H1 (cell line): Measurements from ENCODE around the gene WDR38. TPM values are rescaled to one million over a fixed set of nuclear protein-coding genes. Genes with fewer than 3 reads are reported as not detected.

Source experiments
- CTCF ChIA-PET: fragments of 300-600 bp; sonication (Branson Sonifier 250); formaldehyde crosslinking; loops from one replicate; lab custom pipeline; 2021; ENCODE audit not compliant: partially characterized antibody; lab: Charles Lee
- POLR2A ChIA-PET: fragments of 300-600 bp; sonication (Branson Sonifier 250); formaldehyde crosslinking; loops from one replicate; lab custom pipeline; 2021; ENCODE audit warnings: inconsistent platforms; ENCODE audit not compliant: partially characterized antibody; lab: Charles Lee
- DNase-seq, 2 experiments: peaks; one replicate each; pipeline versions ENCODE4 v3.0.0 to v3.0.0-alpha.2; 2010 to 2022; ENCODE audit warnings: low spot score in 2 of 2, low read depth in 1 of 2, mixed read lengths in 1 of 2
- FAIRE-seq: peaks from 2 replicates; lab custom pipeline; 2011; peaks lifted over from hg19 to GRCh38; lab: Jason Lieb, UNC
- H2AFZ ChIP-seq: 2 replicates; pipeline ENCODE4 v1.8.1; 2012; ENCODE audit warnings: low read length, inconsistent platforms
- H2AK5ac ChIP-seq: 2 replicates; pipeline ENCODE4 v1.6.1; 2013; ENCODE audit warnings: low read depth, low read length
- H2BK120ac ChIP-seq: replicated peaks from 2 replicates; pipeline ENCODE3; 2013; ENCODE audit warnings: low read depth, low read length, inconsistent platforms
- H2BK12ac ChIP-seq: 2 replicates; pipeline ENCODE4 v1.6.1; 2013; ENCODE audit warnings: low read depth, low read length
- H2BK15ac ChIP-seq: 2 replicates; pipeline ENCODE4 v1.6.1; 2013; ENCODE audit warnings: low read length
- H2BK20ac ChIP-seq: 2 replicates; pipeline ENCODE4 v1.6.1; 2013; ENCODE audit warnings: low read length
- H2BK5ac ChIP-seq: 2 replicates; pipeline ENCODE4 v1.6.1; 2013; ENCODE audit warnings: low read depth, low read length
- H3K14ac ChIP-seq: 2 replicates; pipeline ENCODE4 v1.6.1; 2013; ENCODE audit warnings: inconsistent platforms; ENCODE audit not compliant: insufficient read length
- H3K18ac ChIP-seq: 2 replicates; pipeline ENCODE4 v1.6.1; 2013; ENCODE audit warnings: low read length; ENCODE audit errors: extremely low read depth
- H3K23ac ChIP-seq: 2 replicates; pipeline ENCODE4 v1.6.1; 2013; ENCODE audit warnings: inconsistent platforms; ENCODE audit not compliant: insufficient read length
- H3K23me2 ChIP-seq: 2 replicates; pipeline ENCODE4 v1.6.1; 2013; ENCODE audit warnings: low read depth, low read length
- H3K27ac ChIP-seq: 2 replicates; pipeline ENCODE4 v1.6.1; 2011; ENCODE audit warnings: low read depth, low read length, inconsistent platforms
- H3K27me3 ChIP-seq, 4 experiments: replicated peaks in 1 of 4; 1 replicate in 1 of 4; 2 replicates in 3 of 4; pipeline versions ENCODE4 v1.6.1 to v1.8.1; 2011 to 2013; ENCODE audit warnings: low read length in 3 of 4, mild to moderate bottlenecking in 3 of 4, inconsistent platforms in 2 of 4, mixed read lengths in 2 of 4, moderate library complexity in 1 of 4; ENCODE audit not compliant: control insufficient read depth in 3 of 4, insufficient read depth in 3 of 4; ENCODE audit errors: extremely low read depth in 1 of 4
- H3K36me3 ChIP-seq, 4 experiments: 2 replicates each; pipeline versions ENCODE4 v1.6.1 to v1.8.1; 2011 to 2013; ENCODE audit warnings: mild to moderate bottlenecking in 4 of 4, low read length in 3 of 4, moderate library complexity in 2 of 4, control low read depth in 1 of 4, inconsistent platforms in 1 of 4; ENCODE audit not compliant: insufficient read depth in 4 of 4, control insufficient read depth in 2 of 4
- H3K4ac ChIP-seq: replicated peaks from 2 replicates; pipeline ENCODE3; 2013; ENCODE audit warnings: low read length, low read depth, mixed read lengths, inconsistent platforms; ENCODE audit not compliant: insufficient read length
- H3K4me1 ChIP-seq, 4 experiments: replicated peaks in 1 of 4; 1 replicate in 1 of 4; 2 replicates in 3 of 4; pipeline versions ENCODE4 v1.6.1 to v1.8.1; 2011 to 2013; ENCODE audit warnings: low read length in 3 of 4, inconsistent platforms in 2 of 4, mixed read lengths in 1 of 4; ENCODE audit not compliant: insufficient read depth in 4 of 4, control insufficient read depth in 3 of 4
- H3K4me2 ChIP-seq, 2 experiments: 2 replicates each; pipeline versions ENCODE4 v1.6.1 to v1.8.1; 2011 to 2013; ENCODE audit warnings: low read depth in 2 of 2, low read length in 2 of 2, control low read depth in 1 of 2, inconsistent platforms in 1 of 2, mild to moderate bottlenecking in 1 of 2; ENCODE audit not compliant: insufficient read depth in 1 of 2
- H3K4me3 ChIP-seq, 4 experiments: fragments of 200-600, 300-600 bp in 1 of 4; sonication (generic), shearing (Covaris generic), sonication (Bioruptor Twin) in 1 of 4; 2 replicates each; pipeline versions ENCODE4 v1.5.1 to v1.8.1; 2011 to 2016; ENCODE audit warnings: low read length in 4 of 4, low read depth in 3 of 4, control low read depth in 2 of 4, inconsistent platforms in 2 of 4, mild to moderate bottlenecking in 2 of 4, mixed read lengths in 1 of 4, moderate library complexity in 1 of 4; ENCODE audit not compliant: insufficient read depth in 2 of 4; ENCODE audit errors: extremely low read depth in 1 of 4
- H3K56ac ChIP-seq: replicated peaks from 2 replicates; pipeline ENCODE3; 2013; ENCODE audit warnings: low read depth, mild to moderate bottlenecking, mixed read lengths, low read length, inconsistent platforms; ENCODE audit not compliant: insufficient read length
- H3K79me1 ChIP-seq: 2 replicates; pipeline ENCODE4 v1.6.1; 2013; ENCODE audit warnings: low read depth, low read length, control low read depth
- H3K79me2 ChIP-seq, 2 experiments: 2 replicates each; pipeline versions ENCODE4 v1.6.1 to v1.8.1; 2012 to 2013; ENCODE audit warnings: low read length in 2 of 2, mild to moderate bottlenecking in 2 of 2, inconsistent platforms in 1 of 2; ENCODE audit not compliant: insufficient read depth in 2 of 2, control insufficient read depth in 1 of 2
- H3K9ac ChIP-seq, 4 experiments: replicated peaks in 1 of 4; 1 replicate in 1 of 4; 2 replicates in 3 of 4; pipeline versions ENCODE4 v1.6.1 to v1.8.1; 2011 to 2013; ENCODE audit warnings: low read depth in 3 of 4, low read length in 3 of 4, control low read depth in 2 of 4, mild to moderate bottlenecking in 2 of 4, moderate library complexity in 2 of 4, inconsistent platforms in 1 of 4; ENCODE audit errors: extremely low read depth in 1 of 4
- H3K9me3 ChIP-seq, 2 experiments: 2 replicates each; pipeline versions ENCODE4 v1.6.1 to v1.8.1; 2012 to 2013; ENCODE audit warnings: mild to moderate bottlenecking in 2 of 2, moderate library complexity in 2 of 2, control low read depth in 1 of 2, inconsistent platforms in 1 of 2, low read depth in 1 of 2, low read length in 1 of 2, mixed read lengths in 1 of 2; ENCODE audit not compliant: insufficient read depth in 2 of 2
- H4K20me1 ChIP-seq, 2 experiments: replicated peaks in 1 of 2; 2 replicates each; pipeline versions ENCODE3 to v1.8.1; 2011 to 2013; ENCODE audit warnings: inconsistent platforms in 2 of 2, low read length in 2 of 2, mild to moderate bottlenecking in 1 of 2; ENCODE audit not compliant: insufficient read depth in 2 of 2, control insufficient read depth in 1 of 2
- H4K5ac ChIP-seq: 2 replicates; pipeline ENCODE4 v1.6.1; 2013; ENCODE audit warnings: low read length, low read depth, mixed read lengths, inconsistent platforms; ENCODE audit not compliant: insufficient read length
- H4K8ac ChIP-seq: 2 replicates; pipeline ENCODE4 v1.8.0; 2013; ENCODE audit warnings: mild to moderate bottlenecking, moderate library complexity, low read length, inconsistent platforms; ENCODE audit not compliant: insufficient read depth; ENCODE audit errors: extremely low read depth
- H4K91ac ChIP-seq: replicated peaks from 2 replicates; pipeline ENCODE3; 2013; ENCODE audit warnings: low read length, mixed read lengths, inconsistent platforms; ENCODE audit not compliant: insufficient read length
- BACH1 ChIP-seq: IDR thresholded peaks from 2 replicates; pipeline ENCODE4 v1.6.1; 2012; ENCODE audit warnings: low read length, improper control_type of control experiment
- BCL11A ChIP-seq, 2 experiments: IDR thresholded peaks; one replicate each; pipeline ENCODE4 v1.6.1; 2011; ENCODE audit warnings: low read depth in 2 of 2, low read length in 2 of 2, mild to moderate bottlenecking in 2 of 2
- CHD1 ChIP-seq: IDR thresholded peaks from 2 replicates; pipeline ENCODE4 v1.6.1; 2012; ENCODE audit warnings: low read depth, low read length, improper control_type of control experiment
- CREB1 ChIP-seq: IDR thresholded peaks from 2 replicates; pipeline ENCODE4 v1.6.1; 2012; ENCODE audit warnings: inconsistent platforms
- CTCF ChIP-seq, 3 experiments: IDR thresholded peaks; 1 replicate in 2 of 3; 2 replicates in 1 of 3; pipeline versions ENCODE4 v1.5.1 to v1.6.1; 2011; ENCODE audit warnings: low read length in 3 of 3, mild to moderate bottlenecking in 3 of 3, inconsistent platforms in 2 of 3, low read depth in 1 of 3, moderate library complexity in 1 of 3; ENCODE audit not compliant: insufficient read depth in 1 of 3; ENCODE audit errors: control extremely low read depth in 1 of 3
- HDAC6 ChIP-seq: IDR thresholded peaks from one replicate; pipeline ENCODE4 v1.7.1; 2012; ENCODE audit warnings: low read depth, mild to moderate bottlenecking, inconsistent platforms, low read length, moderate library complexity
- JUND ChIP-seq: IDR thresholded peaks from 2 replicates; pipeline ENCODE4 v1.6.1; 2011; ENCODE audit warnings: mild to moderate bottlenecking, improper control_type of control experiment, low read length
- KDM1A ChIP-seq: fragments of 200-600, 300-600 bp; sonication (generic); IDR thresholded peaks from 2 replicates; pipeline ENCODE4 v1.7.1; 2016; ENCODE audit warnings: mild to moderate bottlenecking, low read length, borderline replicate concordance
- PHF8 ChIP-seq: fragments of 200-600 bp; sonication (generic); conservative IDR thresholded peaks from 2 replicates; pipeline ENCODE4 v1.7.1; 2012; ENCODE audit warnings: low read depth, mild to moderate bottlenecking, inconsistent platforms, low read length, moderate library complexity
- RNF2 ChIP-seq: fragments of 200-900, 300-1000 bp; sonication (generic); IDR thresholded peaks from 2 replicates; pipeline ENCODE4 v1.7.1; 2016; ENCODE audit warnings: borderline replicate concordance, low read depth, mild to moderate bottlenecking, antibody characterized with exemption, low read length; ENCODE audit not compliant: poor library complexity, severe bottlenecking; ENCODE audit errors: missing control alignments
- SAP30 ChIP-seq: fragments of 300-600 bp; sonication (generic); IDR thresholded peaks from 2 replicates; pipeline ENCODE4 v1.7.1; 2012; ENCODE audit warnings: low read length, moderate library complexity, mild to moderate bottlenecking, inconsistent platforms; ENCODE audit not compliant: insufficient read depth, insufficient replicate concordance
- SP2 ChIP-seq: IDR thresholded peaks from 2 replicates; pipeline ENCODE4 v1.6.1; 2012; ENCODE audit warnings: mild to moderate bottlenecking, low read length, inconsistent platforms
- WGBS, 2 experiments: shearing (Covaris generic) in 1 of 2; methylation state at CpG; one replicate each; pipeline versions ENCODE4 v1.1.6 to v1.1.7; 2013 to 2015; ENCODE audit warnings: low lambda C conversion rate in 2 of 2, mixed read lengths in 2 of 2, inconsistent platforms in 1 of 2, low coverage in 1 of 2, missing lambda C conversion rate in 1 of 2; ENCODE audit not compliant: insufficient replicate concordance in 2 of 2, insufficient coverage in 1 of 2, insufficient read length in 1 of 2; ENCODE audit errors: extremely low coverage in 1 of 2, missing lambda C conversion rate in 1 of 2; 5-methylcytosine and 5-hydroxymethylcytosine counted together
- polyA plus RNA-seq, 7 experiments: library from polyadenylated mRNA; depleted of rRNA in 3 of 7; stranded (reverse) in 5 of 7; unstranded in 2 of 7; fragments of >200 nt in 5 of 7; fragments of 200-250 nt in 2 of 7; gene quantifications; 1 replicate in 5 of 7; 2 replicates in 1 of 7; 4 replicates in 1 of 7; pipeline versions ENCODE4 v1.2.1 to v1.2.3, GENCODE V29; 2011 to 2013; ENCODE audit warnings: missing spikeins in 2 of 7, mixed read lengths in 2 of 7
- total RNA-seq: library from RNA; stranded (reverse); fragmentation: NEBNext Ultra II Directional; extraction: Animal tissue kit (Norgen Biotek cat#: 25700); gene quantifications from 2 replicates; pipeline ENCODE4 v1.2.1, GENCODE V29; 2021

WDR38 gene
- total and polyA plus RNA-seq, 2 of the 8 experiments (the other 6 are each of a cell fraction or from before 2014, with no cell fraction given): not detected

- Histone ChIP-seq H3K79me2 (no peaks in the 10 kb centered on the region), H4K8ac (no peak overlapping the region), H3K4ac (no peak overlapping the region), H2BK12ac (no peak overlapping the region), H3K36me3 (no peaks in the 10 kb centered on the region), H2BK15ac (no peak overlapping the region), H2AFZ (no peak overlapping the region), H2BK120ac (no peak overlapping the region), H3K56ac (no peak overlapping the region), H4K20me1 (no peaks in the 10 kb centered on the region), H2AK5ac (no peak overlapping the region), H3K9ac (no peak overlapping the region), H3K23ac (no peak overlapping the region), H3K79me1 (no peaks in the 10 kb centered on the region), H4K91ac (no peak overlapping the region), H3K9me3 (no peaks in the 10 kb centered on the region), H3K27me3 (no peaks in the 10 kb centered on the region), H3K23me2 (no peaks in the 10 kb centered on the region; the same call in 1 of the 2 replicates), H3K18ac (no peak overlapping the region), H2BK20ac (no peak overlapping the region), H4K5ac (no peak overlapping the region), H3K4me2 (no peak overlapping the region), H3K14ac (no peak overlapping the region), H3K4me1 (peaks cover 9 to 19% (median 15%) of the 10 kb centered on the region in 4 experiments), H3K27ac (no peak overlapping the region), H2BK5ac (no peak overlapping the region), H3K4me3 (no peak overlapping the region)
- no peak for DNase-seq
- 93% methylated on average over 5 of the region's 5 CpGs; no CpG with 5 or more reads in 1 of the 2 experiments for WGBS, 2 experiments
- no peak for FAIRE-seq
- ChIA-PET CTCF (interaction anchor here (0.6 to 65.2 kb wide), 4 partner anchors 22 to 283 kb away, joined by 3 to 1529 read pairs (median 88); partner anchors contain the start of genes ARPC5L, NR6A1, OLFML2A and RPL35), POLR2A (no interaction called here)
- no peak for TF ChIP-seq PHF8
- TF ChIP-seq KDM1A: no peak
- TF ChIP-seq RNF2: no peak
- no peak for TF ChIP-seq CREB1
- no peak for TF ChIP-seq BCL11A (IDR thresholded peaks at IDR 0.05; ENCODE audit: low read depth in 2 of 2, low read length in 2 of 2)
- TF ChIP-seq CHD1: no peak
- no peak for TF ChIP-seq JUND
- no peak for TF ChIP-seq SP2
- TF ChIP-seq BACH1: no peak
- no peak for TF ChIP-seq SAP30
- no peak for TF ChIP-seq CTCF (IDR thresholded peaks at IDR 0.05; ENCODE audit: control extremely low read depth in 1 of 3, insufficient read depth in 1 of 3, low read depth in 1 of 3, low read length in 3 of 3)
- no peak for TF ChIP-seq HDAC6
Observed at GRCh38 chr9:124815601-124816000, 37.7 kb upstream of the WDR38 start.
